HL-60/S4 (cell line): Measurements from ENCODE around the gene AURKA.
"Not testable (repeated sequence)": the region's sequence is repeated elsewhere in the genome, so short reads cannot be mapped to it uniquely, and the experiment has no call there.

ENCODE experiments used
- in situ Hi-C: fragments of 300-500 bp; cut with MboI; formaldehyde crosslinking; loops from 2 replicates; pipeline ENCODE4 v1.14.3; 2022; ENCODE audit warnings: low sequenced_read_pairs

Gene AURKA

GRCh38 chr20:56422076-56422823 is 30.2 kb upstream of the AURKA start:
- in situ Hi-C loops, result no loop called here

GRCh38 chr20:56420940-56421688 is 29.1 kb upstream of the AURKA start:
- in situ Hi-C loops, result no loop called here

- in situ Hi-C loops, result no loop called here
Measured at GRCh38 chr20:56420028-56420427, 28.0 kb upstream of the AURKA start.

DNA sequence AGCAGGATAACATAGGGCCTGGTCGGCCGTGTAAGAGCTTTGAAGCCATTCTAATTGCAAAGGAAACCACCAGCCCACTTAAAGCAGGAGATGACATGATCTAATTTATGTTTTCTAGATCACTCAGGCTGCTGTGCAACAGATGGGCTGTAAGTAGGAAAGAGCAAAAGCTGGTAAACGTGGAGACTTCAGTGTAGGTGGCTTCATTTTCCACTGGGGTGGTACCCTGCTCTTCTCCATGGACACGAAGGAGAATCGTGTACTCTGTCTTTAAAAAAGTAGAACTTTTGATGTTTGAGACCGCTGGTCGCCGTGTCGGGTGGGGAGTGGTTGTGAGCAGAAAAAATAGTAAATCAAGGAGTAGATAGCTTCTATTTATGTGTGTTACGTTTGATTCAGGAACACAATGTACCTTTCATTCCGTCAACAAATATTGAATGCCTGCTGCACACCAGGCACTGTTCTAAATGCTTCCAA is 26.4 kb upstream of the AURKA start:
- in situ Hi-C loops, result no loop called here

DNA sequence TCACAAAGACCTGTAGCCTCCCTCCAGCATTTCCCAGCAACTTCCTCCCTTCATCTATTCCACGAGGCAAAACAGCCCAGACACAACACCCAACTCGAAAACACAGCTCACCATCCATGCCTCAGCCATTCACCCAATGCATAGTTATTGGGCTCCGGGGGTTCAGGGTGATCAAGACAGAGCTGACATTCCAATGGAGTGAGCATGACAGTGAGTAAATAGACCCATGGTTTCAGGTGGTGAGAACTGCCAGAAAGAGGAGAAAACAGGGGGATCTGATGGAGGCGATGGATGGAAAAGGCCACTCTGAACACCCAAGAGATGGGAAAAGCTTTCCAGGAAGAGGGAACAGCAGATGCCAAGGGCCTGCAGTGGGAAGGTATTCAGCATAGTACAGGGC is 25.9 kb upstream of the AURKA start:
- in situ Hi-C loops, result no loop called here

- in situ Hi-C loops, result no loop called here
Measured at GRCh38 chr20:56417402-56417801, 25.4 kb upstream of the AURKA start.

DNA sequence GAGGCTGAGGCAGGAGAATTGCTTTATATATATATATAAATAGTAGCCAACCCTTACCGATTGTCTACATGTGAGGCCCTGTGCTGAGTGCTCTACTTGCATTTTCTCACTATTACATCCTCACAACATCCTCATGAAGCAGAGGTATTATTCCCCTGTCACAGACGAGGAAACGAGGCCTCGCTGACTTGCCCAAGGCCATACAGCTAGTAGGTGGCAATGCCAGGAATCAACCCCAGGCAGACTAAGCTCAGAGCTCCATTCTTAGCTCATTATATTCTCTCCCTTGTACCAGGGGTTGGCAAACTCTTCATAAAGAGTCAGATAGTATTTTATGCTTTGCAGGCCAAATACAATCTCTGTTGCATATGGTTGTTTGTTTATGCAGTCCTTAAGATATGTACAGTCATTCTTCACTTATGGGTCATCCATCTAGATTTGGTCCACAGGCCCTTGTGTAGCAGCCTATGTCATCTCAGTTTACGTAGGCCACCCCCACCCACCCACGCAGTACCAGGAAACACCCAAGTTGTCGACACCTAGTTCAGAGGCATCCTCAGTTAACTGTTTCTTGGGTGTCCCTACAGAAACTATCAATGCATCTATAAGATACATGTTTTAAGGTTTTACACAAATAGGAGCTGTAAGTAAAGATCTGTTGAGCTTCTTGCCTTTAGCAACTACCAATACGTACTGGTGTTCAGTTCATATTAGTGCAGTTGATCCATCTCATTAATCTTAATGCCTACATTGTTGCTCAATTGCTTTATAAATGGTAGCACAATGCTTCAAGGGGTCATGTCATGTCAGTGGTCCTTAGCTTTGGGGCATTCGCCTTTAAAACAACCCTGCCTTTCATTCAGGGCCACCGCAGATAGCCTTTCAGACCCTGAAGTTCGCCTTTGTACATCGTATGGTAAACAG is 23.1 kb upstream of the AURKA start:
- in situ Hi-C loops, result no loop called here

- in situ Hi-C loops, result no loop called here
Measured at GRCh38 chr20:56412949-56413348, 20.9 kb upstream of the AURKA start.

- in situ Hi-C loops, result no loop called here
Measured at GRCh38 chr20:56412473-56412790, 20.4 kb upstream of the AURKA start.

DNA sequence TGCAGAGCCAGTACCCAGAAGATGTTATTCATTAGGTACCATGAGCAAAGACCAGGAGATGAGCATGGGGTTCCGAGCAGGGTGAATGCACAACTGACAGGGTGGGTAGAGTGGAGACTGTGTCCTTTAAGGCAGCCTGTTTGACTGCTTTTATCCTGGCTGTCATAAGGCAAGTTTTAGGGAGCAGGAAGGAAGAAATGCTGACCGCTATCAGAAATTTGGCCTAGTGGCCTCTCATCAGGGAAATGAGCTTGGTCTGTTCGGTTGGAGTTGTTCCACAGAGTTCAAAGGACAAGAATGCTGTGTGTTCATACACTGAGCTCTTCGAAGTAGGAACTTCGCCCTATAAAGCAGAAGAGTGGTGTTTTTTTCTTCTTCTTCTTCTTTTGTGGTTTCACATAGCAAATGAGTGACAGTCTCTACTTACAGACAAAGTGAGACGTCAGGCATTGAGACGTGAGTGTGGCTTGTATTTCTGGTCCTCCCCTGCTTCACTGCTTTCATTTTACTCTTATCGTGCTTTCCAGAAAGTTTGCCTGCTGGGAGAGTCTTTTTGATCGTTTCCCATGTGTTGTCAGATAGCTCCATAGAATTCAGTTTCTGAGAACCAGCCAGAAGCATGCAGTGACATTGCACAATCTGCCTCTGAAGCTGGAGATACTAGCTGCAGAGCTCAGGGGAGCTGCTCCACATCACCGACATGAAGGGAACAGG is 19.9 kb upstream of the AURKA start, which contains the start of gene CASS4:
CASS4 (plus strand) TSS at position 502 of the 714 bp plus-strand sequence; CDS start at position 701, 199 bp downstream.
- in situ Hi-C loops, result no loop called here

GRCh38 chr20:56411287-56411686 is 19.3 kb upstream of the AURKA start:
- in situ Hi-C loops, result not testable (repeated sequence)

DNA sequence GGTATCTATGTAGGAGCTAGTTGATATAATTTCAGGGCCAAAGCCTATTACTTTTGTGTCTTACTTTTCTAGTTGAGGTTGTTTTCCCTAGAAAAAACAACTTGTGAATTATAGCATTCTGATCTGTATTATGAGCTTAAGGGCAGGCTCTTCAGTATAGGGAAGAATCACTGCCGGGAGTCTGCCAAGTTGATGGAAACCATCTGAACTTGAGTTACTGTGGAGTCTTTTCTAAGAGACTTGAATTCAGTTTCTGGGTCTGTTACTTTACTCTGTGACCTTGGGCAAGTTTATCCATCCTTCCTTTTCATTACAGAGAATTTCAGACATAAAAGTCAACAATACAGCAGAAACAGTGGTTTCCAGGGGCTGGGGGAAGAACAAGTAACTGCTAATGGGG is 17.9 kb upstream of the AURKA start:
- in situ Hi-C loops, result no loop called here

DNA sequence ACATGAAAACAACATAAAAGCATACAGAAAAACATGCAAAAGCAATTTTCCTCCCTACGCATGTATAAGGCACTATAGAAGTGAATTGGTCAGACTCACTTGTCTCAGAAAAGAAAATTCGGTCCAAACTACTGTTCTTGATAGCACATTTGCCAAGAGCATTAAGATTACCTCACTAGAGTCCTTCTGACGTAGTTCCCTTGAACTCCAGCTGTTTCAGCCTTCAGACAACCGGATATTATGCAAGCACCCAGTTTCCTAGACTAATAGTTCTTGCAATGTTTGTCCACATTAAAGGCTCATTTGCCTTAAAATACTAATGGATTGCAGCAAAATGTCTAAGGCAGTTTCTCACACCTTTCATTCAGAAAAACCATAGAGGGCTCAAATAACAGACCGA is 17.5 kb upstream of the AURKA start:
- in situ Hi-C loops, result no loop called here

DNA sequence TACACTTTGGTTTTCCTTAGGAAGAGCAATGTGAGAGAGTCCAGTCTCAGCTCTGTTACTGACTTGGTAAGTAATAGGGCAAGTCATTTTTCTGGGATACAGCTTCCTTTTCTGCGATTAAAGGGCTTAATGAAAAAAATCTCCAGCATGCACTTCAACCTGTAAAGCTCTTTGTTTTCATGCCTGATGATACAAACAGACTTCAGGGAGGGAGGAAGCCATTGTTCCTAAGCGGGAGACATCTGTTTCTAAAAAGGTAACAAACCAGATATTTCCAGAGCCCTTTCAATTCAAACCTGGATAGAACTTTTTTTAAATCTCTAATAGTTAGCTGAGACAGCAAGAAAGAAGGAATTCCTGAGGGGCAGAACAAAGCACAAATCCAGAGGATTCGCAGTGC is 14.9 kb upstream of the AURKA start:
- in situ Hi-C loops, result no loop called here

GRCh38 chr20:56405356-56405755 is 13.3 kb upstream of the AURKA start:
- in situ Hi-C loops, result not testable (repeated sequence)

DNA sequence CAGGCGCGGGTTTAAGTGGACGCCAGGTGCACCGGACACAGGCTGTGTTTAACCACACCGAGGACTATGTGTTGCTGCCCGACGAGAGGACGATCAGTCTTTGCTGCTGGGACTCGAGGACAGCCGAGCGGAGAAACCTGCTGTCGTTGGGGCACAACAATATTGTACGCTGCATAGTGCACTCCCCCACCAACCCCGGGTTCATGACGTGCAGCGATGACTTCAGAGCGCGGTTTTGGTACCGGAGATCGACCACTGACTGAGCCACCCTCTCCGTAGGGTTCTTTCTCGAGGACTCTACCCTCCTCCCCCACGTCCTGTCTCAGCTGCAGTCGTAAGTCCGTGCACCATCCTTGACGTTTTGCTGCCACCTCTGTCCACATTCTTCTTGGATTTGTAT is 11.4 kb upstream of the AURKA start:
- in situ Hi-C loops, result no loop called here

GRCh38 chr20:56400001-56400640 is 8.1 kb upstream of the AURKA start:
- in situ Hi-C loops, result no loop called here

DNA sequence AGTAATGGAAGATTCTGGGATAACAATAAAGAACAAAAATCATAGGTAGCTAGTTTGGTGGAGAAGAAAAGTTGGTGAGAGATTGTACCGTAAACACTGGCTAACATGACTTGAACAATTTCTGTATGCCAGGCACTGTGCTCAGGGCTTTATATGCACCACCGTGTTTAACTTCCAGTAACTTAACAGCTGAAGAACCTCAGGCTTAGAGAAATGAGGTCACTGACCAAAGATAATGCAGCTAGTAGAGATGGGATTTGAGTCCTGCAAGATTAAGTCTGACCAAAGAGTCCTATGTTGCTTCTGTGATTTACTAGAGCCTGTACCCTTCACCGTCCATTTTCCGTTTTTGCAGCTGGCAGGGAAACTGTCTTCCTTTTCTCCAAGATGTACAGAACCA is 3.2 kb upstream of the AURKA start:
- in situ Hi-C loops, result no loop called here

- in situ Hi-C loops, result no loop called here
Measured at GRCh38 chr20:56393653-56394052, 1.6 kb upstream of the AURKA start.

DNA sequence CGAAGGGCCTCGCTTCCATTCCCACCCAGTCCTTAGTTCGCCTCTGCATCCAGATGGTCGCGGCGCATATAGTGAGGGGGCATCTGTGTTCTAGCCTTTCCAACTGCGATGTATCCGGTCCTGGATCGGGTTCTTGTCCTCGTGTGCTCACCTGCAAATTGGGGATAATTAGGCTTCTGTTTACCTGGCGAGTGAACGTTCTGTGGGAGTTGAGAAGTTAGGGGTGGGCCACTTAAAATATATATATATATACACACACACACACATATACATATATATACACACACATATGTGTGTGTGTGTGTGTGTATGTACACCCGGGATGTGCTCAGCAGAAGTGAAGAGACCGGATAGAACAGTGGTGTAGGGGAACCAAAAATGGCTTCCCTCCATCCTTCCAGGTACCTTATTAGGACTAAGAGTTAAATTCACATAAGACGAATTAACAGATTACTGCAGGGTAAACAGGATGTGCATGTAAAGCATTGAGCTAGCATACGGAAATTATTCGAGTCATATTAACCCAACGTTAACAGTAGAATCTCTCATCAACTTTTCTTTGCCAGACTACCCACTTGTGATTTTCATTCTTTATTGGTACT is 967 bp upstream of the AURKA start:
- in situ Hi-C loops, result no loop called here
